HG03060 (cell line): ENCODE results near the gene MYO1A.
"Not testable (repeated sequence)": the region's sequence is repeated elsewhere in the genome, so short reads cannot be mapped to it uniquely, and the experiment has no call there.

Experiments used
- ATAC-seq: cut with Tn5 transposase; IDR thresholded peaks from one replicate; pipeline ENCODE4 v1.9.1; 2021; ENCODE audit warnings: low read depth, moderate number of reproducible peaks; ENCODE audit not compliant: unreplicated experiment

Gene MYO1A

DNA sequence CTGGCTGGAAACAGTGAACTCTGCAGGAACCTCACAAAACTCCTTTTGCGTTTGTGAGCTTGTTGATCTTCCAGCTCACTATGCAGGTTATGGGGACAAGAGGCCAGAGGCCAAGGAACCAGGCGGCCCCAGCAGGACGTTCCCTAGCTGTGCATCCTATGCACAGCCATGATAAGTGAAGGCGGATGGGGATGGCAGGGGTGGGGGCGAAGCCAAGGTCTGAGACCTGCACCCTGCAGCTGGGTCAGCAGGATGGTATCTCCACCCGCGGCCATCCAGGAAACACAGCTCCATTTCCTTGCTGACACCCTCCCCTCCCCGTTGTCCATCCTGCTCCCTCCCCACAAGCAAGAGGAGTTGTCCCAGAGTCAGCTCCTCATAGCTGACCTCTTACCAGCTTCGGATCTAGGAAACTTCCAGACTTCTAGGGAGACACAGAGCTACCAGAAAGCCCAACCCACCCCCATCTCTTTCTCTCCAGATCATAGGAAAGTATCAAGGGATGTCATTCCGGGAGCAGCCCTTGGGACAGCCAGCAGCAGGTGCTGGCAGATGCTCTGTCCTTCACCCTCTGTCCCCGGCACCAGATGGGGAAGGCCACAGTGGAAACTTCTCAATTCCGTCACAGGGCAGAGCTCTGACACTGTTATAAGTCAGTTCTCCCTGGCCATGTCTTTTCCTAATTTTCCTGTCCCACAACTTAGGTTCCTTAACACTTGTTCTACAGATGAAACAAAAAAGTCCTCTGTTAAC, 53.0 kb downstream of the MYO1A start:
- ATAC-seq = no peak

DNA sequence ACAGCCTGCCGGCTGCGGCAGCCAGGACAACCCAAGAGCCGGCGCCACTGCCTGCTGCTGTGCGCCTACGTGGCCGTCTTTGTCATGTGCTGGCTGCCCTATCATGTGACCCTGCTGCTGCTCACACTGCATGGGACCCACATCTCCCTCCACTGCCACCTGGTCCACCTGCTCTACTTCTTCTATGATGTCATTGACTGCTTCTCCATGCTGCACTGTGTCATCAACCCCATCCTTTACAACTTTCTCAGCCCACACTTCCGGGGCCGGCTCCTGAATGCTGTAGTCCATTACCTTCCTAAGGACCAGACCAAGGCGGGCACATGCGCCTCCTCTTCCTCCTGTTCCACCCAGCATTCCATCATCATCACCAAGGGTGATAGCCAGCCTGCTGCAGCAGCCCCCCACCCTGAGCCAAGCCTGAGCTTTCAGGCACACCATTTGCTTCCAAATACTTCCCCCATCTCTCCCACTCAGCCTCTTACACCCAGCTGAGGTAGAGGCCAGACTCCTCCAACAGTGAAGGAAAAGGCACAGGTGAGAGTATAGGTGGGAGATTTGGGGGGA, 53.9 kb downstream of the MYO1A start:
- no peak for ATAC-seq

DNA sequence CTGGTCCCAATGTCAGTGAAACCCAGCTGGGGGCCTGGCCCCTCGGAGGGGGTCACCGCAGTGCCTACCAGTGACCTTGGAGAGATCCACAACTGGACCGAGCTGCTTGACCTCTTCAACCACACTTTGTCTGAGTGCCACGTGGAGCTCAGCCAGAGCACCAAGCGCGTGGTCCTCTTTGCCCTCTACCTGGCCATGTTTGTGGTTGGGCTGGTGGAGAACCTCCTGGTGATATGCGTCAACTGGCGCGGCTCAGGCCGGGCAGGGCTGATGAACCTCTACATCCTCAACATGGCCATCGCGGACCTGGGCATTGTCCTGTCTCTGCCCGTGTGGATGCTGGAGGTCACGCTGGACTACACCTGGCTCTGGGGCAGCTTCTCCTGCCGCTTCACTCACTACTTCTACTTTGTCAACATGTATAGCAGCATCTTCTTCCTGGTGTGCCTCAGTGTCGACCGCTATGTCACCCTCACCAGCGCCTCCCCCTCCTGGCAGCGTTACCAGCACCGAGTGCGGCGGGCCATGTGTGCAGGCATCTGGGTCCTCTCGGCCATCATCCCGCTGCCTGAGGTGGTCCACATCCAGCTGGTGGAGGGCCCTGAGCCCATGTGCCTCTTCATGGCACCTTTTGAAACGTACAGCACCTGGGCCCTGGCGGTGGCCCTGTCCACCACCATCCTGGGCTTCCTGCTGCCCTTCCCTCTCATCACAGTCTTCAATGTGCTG, 54.6 kb downstream of the MYO1A start:
- ATAC-seq = no peak

DNA sequence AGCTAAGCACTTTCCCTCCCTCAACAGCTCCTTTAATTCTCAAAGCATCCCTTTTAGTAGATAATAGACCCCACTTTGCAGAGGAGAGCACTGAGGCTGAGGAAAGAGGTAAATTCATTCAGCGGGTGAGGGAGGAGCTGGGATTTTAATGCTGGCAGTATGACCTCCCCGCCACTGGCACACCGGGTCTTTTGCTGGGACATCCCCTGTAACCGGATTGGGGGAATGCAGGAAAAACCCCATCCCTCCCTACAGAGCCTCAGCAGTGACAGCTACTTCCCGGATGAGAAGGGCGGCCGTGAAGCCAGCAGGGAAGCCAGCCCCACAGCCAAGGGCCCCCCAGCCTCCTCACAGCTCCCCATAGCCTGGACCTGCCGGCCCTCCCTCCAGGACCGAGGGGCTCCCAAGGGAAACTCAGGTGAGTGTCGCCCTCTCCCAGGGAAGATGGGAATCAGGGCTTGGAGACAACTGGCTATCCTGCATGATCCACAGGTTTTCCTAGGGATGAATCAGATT, 55.6 kb downstream of the MYO1A start:
- ATAC-seq = no peak

DNA sequence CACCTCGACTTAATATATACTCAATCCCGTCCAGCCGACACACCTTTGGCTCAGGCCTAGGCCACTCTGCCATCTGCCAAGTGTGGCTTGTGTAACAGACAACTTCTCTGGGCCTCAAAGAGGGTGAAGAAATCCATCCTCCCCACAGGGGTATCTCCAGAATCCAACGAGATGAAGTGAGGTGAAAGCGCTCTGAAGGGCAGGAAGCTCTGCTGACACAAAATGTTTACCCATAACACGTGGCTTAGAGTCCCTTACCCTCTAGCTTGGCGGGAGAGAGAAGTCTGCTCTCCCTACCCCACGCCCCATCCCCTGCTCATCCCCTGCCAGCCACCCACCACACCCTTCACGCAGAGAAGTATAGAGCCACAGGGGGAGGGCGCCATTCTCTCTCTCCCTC, 56.6 kb downstream of the MYO1A start:
- no peak for ATAC-seq

DNA sequence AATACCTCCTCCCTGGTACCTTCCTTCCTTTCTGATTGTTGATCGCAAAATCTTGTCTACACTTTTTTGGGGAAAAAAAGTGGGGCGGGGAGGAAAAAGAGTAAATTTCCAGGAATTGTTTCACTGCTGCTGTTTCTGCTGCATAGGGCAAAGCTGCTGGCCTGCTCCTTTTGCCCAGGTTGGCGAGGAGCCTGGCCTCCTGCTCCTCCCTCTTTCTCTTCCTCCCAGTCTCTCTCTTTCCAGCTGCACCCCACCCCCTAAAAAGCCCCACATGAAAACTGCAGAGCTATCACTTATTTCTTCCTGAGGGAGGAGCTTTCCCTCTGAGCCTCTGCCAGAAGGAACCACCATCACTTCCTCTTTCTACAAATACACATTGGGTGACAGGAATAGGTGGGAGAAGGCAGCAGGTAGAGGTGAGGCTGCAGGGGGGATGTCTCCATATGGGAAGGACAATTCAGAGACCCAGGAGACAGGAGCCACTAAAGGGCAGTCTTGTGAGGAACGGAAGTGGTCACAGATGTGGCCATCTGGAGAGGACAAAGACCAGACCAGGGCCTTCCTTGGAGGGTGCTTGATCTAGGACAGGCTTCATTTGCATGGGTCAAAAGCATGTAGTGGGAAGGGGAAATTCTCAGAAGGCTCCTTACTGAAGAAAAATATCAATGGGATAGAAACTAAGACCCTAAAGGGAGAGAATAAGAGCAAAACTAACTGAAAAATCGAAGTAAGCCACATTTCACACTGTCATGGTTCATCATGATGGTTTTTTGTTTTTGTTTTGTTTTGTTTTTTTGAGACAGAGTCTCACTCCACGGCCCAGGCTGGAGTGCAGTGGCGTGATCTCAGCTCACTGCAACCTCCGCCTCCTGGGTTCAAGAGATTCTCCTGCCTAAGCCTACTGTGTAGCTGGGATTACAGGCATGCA, 58.3 kb downstream of the MYO1A start:
- no peak for ATAC-seq

DNA sequence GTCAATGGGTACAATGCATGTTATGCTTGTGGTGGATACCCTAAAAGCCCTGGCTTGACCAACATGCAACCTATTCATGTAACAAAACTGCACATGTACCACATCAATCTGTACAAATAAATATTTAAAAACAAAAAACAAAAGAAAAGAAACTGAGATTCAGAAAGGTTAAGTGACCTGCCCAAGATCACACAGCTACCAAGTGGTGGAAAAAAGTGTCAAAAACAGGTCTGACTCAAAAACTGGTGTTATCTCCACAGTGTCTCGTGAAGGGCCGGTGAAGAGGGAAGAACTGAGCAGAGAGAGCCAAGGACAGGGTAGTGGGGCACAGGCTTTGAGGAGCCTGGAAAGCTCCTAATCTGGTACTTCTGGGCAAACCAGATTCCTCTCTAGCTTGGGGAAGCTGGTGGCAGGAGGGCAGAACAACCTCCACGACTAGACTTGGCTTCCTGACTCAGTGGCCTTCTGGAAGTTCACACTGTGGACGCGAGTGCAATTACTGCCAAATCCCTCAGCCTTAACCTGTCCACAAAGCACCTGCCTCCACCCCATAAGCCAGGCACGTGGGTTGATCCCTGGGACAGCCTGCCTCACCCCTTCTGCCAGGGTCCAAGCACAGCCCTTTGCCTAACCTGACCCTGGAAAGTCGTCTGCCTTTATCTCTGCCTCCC, 59.1 kb downstream of the MYO1A start:
- no peak for ATAC-seq

DNA sequence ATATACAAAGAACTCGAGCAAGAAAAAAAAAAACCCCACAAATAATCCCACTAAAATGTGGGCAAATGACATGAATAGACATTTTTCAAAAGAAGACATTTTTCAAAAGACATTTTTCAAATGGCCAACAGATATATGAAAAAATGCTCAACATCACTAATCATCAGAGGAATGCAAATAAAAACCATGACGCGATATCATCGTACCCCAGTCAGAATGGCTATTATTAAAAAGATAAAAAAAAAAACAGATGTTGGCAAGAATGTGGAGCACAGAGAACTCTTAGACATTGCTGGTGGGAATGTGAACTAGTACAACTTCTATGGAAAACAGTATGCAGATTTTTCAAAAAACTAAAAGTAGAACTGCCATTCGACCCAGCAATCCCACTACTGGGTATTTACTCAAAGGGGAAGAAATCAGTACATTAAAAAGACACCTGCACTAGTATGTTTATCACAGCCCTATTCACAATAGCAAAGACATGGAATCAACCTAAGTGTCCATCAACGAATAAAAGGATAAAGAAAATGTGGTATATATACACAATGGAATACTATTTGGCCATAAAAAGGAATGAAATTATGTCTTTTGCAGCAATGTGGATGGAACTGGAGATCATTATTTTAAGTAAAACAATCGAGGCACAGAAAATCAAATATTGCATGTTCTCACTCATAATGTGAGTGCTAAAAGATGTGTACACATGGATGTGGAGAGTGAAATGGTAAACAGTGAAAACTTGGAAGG, 59.9 kb downstream of the MYO1A start:
- no peak for ATAC-seq

DNA sequence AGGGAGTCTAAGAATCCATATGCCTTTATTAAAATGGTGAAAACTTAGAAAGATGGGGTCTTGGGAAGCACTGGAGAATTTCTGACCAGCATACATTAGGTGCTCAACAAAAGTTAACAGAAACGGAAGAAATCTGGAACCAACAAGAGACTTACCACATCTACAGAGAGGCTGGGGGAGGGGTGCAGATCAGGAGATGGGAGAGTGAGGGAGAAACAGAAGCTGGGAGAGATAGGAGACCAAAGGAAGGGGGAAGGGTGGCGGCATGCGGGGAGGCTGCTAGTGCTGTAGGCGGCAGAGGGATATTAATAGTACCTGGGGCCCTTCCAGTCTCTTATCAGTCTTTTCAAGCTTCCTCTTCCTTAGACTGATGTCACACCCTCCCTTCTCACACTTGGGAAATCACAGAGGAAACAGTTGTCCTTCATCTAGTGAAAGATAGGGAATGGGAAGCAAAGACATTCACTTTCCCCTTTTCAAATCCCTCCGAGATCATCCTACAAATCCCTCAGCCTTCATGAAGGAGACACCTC, 61.7 kb downstream of the MYO1A start:
- ATAC-seq = no peak

DNA sequence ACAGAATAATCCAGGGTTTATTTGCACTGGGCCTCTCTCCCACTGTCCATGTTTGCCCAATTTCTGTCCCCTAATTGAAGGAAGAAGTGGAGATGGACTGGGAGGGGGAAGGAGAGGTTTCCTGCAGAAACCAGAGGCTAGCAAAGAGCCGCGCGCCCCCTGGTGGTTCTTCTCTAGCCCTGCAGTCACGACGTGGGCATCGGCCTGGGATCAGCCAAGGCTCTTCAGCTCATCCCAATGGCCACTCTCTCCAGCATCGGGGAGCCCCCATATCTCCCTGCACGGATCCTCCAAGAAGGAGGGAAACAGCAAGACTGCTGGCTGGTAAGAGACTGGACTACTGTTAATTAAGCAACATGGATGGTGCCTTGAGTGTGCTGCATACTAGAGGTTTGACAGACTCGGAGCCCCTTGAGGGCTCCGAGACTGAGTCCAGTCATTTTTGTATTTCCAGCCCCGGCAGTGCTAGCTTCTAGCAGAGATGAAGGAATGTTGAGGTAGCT, 62.3 kb downstream of the MYO1A start:
- ATAC-seq = no peak

DNA sequence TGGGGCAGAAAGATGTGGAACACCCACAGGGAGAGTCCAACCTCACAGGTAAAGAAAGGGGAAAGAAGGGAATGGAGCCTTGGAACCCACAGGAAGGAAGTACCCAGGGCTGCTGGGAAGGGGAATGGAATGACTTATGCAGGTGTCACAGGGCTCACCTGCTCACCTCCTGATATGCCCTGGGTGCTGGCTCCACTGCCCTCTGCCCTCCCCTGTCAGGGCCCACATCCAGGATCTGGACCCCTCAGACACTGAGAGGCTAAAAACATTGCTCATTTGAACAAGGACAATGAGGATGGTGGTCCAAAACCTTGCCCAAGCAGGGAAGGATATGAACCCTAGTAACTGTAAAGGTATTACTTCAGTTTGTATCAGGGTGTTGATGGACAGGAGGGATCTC, 62.9 kb downstream of the MYO1A start:
- no peak for ATAC-seq

DNA sequence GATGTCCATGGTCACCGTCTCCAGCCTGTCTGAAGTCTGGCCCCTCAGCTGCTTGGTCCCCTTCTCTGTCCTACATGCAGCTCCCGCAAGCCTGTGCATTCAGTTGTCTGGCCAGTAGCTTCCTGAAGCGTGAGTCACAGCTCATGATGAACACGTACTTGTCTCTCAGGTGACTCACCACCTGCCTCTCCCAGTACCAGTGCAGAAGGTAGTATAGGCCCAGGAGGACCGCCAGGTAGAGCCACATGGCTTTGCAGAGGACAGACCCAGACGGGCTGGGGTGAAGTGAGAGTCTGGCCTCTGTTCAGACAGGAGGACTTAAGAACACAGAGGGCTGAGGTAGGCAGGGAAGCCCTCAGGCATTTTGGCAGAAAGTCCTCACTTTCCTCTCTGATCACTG, 64.2 kb downstream of the MYO1A start:
- ATAC-seq = not testable (repeated sequence)

DNA sequence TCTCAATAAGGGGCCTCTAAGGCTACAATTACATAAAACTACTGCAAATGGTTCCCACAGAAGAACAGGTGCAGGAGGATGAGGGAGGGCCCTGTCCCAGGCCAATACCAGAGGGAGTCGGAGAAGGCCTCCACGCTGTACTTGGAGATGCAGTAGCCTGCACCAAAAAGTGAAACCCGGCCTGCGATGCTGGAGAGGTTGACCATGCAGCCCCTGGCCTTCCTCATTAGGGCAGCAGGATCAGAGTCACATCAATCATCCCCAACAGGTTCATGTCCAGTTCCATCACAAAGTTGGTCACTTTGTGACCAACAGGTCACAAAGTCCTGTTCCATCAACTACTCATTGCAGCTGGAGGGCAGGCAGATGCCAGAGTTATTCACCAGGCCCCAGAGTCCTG, 66.5 kb downstream of the MYO1A start:
- no peak for ATAC-seq

DNA sequence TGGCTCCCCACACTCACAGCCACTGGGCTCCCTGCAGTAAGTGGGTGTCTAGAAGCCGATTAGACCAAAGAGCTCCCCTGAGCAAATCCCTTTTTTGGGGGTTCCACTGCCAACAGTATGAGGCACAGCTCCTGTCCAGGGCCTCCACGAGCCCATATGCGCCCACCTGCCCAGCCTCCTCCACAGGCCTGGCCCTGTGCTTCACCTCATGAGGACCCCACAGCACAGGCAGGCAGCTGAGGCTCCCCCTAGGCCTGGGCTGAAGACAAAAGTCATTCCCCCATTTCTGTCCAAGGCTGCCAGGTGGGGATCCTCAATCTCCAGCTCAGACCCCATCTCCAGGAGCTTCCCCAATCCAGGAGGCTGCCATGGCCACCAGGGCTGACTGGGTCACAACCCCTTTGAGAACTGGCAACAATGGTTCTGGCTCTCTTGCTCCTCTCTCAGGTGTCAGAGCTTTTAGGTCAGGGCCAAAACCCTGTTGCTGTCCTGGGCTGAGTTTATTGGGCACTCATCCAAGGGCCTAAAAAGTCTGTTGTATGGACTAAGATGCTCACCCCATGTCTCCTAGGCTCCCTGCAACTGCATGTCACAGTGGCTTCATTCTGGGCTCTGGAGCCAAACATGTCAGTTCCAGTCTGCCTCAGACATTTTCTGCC, 67.2 kb downstream of the MYO1A start:
- ATAC-seq = not testable (repeated sequence)

DNA sequence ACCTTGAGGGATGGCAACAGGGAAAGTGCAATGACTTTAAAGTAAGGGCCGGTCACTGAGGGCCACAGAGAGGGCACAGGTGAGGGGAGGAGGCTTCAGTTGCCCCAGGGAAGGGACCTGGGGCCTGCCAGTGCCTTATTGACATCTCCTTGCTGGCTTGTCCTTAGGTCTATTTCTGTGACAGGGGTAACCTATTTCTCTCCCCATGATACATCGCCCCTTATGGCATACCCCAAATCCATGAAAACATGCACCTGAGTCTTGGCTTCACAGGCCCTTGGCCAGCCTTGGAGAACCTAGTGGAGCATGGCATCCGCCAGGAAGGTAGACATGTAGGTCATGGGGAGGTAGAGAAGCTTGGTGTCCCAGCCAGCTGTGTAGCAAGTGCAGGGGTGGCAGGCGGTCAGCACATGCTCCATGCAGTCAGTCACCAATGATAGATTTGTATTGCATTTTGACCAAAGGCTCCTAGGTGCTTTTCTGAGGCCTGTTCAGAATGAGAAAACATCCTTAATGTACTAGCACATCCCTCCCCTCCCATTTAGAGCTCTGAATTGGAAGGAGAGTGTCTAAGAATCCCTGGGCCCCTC, 68.9 kb downstream of the MYO1A start:
- no peak for ATAC-seq

DNA sequence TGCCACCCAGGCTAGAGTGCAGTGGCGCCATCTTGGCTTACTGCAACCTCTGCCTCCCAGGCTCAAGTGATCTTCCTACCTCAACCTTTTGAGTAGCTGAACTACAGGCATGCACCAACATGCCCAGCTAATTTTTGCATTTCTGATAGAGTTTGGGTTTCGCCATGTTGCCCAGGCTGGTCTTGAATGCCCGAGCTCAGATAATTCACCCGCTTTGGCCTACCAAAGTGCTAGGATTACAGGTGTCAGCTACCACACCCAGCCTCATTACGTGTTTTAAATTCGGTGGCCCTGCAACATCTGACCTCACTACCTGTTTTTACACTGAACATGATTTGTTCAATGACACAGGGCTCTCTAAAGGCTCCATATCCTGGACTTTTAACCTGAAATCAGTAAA, 69.7 kb downstream of the MYO1A start:
- no peak for ATAC-seq

DNA sequence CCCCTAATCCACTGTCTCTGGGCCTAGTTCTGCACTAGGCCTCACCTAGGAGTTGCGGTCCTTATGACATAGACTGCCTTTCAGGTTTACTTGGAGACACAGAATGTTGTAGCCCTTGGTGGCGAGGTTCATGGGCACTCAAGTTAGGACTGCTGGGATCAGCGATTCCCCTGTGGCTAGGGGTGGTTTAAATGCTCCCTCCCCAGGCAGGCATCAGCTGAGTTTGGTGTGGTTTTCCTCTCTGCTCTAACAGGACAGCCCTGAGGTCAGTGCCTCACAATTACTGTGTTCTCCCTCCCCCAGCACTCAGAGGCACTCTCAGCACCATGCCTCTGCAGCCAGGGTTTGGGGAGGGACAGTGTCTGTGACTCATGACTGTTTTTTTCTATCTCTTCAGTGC, 70.3 kb downstream of the MYO1A start:
- no peak for ATAC-seq
